GM10266 (cell line): ENCODE data around the gene GARRE1.

Experiments used
- DNase-seq: peaks from one replicate; pipeline ENCODE4 v3.0.0; 2012; ENCODE audit errors: extremely low spot score
- CTCF ChIP-seq: IDR thresholded peaks from 2 replicates; pipeline ENCODE4 v1.5.1; 2012; ENCODE audit warnings: mild to moderate bottlenecking, low read depth; ENCODE audit not compliant: control insufficient read depth, insufficient read depth; ENCODE audit errors: missing control alignments

GARRE1 gene

DNA sequence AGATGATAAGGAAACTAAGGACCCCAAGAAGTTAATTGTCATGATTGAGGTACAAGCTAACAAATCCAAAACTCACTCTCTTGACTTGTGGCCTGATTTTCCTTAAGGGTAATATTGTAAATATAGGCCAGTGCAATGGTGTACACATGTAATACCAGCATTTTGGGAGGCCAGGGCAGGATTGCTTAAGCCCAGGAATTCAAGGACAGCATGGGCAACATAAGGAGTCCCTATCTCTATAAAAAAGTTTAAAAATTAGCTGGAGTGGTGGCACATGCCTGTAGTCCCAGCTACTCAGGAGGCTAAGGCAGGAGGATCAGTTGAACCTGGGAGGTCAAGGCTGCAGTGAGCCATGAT, 28.7 kb upstream of the GARRE1 start:
- no peak for TF ChIP-seq CTCF
- no peak for DNase-seq

DNA sequence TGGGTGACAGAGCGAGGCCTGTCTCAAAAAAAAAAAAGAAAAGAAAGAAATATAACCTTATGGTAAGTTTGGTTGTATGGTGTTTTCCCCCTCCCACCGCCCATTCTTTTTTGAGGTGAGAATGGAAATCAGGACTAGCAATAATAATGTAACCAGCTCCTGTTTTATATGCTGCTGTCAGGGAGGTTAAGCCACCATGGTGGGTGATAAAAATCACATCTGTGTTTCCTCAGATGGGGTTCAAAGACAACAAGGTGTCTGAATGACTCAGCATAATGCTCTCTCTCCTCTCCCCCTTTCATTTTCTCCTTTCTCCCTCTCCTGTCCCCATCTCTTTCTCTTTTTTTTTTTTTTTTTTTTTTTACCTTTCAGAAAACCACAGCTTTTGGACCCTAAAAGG, 28.3 kb upstream of the GARRE1 start:
- no peak for TF ChIP-seq CTCF
- peak; percentile 24 for DNase-seq

- TF ChIP-seq CTCF, result no peak
Measured at GRCh38 chr19:34228347-34228746, 26.0 kb upstream of the GARRE1 start.

GRCh38 chr19:34228762-34229161, 25.6 kb upstream of the GARRE1 start:
- no peak for DNase-seq
- TF ChIP-seq CTCF, result no peak

More at GRCh38 chr19:34228347-34228746, 26.0 kb upstream of the GARRE1 start:
- DNase-seq, result no peak

DNA sequence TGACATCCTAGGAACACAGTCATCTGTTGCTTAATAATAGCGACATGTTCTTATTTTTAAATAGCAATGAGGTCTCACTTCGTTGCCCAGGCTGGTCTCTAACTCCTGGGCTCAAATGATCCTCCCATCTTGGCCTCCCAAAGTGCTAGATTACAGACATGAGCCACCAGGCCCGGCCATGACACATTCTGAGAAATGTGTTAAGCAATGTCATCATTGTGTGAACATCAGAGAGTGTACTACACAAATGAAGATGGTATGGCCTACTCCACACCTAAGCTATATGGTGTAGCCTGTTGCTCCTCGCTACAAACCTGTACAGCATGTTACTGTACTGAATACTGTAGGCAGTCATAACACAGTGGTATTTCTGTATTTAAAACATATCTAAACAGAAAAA, 24.6 kb upstream of the GARRE1 start:
- DNase-seq, result no peak
- no peak for TF ChIP-seq CTCF

GRCh38 chr19:34230820-34231219, 23.5 kb upstream of the GARRE1 start:
- TF ChIP-seq CTCF, result no peak
- no peak for DNase-seq

GRCh38 chr19:34231439-34231838, 22.9 kb upstream of the GARRE1 start:
- TF ChIP-seq CTCF, result no peak
- DNase-seq, result no peak
